ENCODE data around the gene SEC22A.

DNA sequence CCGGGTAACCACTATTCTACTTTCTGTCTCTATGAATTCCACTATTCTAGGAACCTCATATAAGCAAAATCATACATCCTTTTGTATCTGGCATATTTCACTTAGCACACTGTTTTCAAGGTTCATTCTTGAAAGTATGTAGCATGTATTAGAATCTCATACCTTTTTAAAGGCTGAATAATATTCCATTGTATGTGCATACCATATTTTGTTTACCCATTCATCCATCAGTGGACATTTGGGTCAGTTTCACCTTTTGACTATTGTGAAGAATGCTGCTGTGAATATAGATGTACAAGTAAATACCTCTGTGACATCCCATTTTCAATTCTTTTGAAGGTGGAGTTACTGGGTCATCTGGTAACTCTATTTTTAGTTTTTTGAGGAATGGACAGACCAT is 36.6 kb upstream of the SEC22A start:
- no peak for TF ChIP-seq EP300 (IDR thresholded peaks at IDR 0.05)
- TF ChIP-seq, protein P1, sequence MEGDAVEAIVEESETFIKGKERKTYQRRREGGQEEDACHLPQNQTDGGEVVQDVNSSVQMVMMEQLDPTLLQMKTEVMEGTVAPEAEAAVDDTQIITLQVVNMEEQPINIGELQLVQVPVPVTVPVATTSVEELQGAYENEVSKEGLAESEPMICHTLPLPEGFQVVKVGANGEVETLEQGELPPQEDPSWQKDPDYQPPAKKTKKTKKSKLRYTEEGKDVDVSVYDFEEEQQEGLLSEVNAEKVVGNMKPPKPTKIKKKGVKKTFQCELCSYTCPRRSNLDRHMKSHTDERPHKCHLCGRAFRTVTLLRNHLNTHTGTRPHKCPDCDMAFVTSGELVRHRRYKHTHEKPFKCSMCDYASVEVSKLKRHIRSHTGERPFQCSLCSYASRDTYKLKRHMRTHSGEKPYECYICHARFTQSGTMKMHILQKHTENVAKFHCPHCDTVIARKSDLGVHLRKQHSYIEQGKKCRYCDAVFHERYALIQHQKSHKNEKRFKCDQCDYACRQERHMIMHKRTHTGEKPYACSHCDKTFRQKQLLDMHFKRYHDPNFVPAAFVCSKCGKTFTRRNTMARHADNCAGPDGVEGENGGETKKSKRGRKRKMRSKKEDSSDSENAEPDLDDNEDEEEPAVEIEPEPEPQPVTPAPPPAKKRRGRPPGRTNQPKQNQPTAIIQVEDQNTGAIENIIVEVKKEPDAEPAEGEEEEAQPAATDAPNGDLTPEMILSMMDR (IDR thresholded peaks at IDR 0.05), result no peak
- no peak for TF ChIP-seq POLR2A (IDR thresholded peaks at IDR 0.05)
